B cell (primary cell): ENCODE measurements around the gene RASSF1.

Experiments
- EZH2 ChIP-seq: IDR thresholded peaks from 2 replicates; pipeline ENCODE4 v1.6.1; 2012; ENCODE audit warnings: borderline replicate concordance, low read depth, mild to moderate bottlenecking, moderate library complexity, low read length; ENCODE audit not compliant: insufficient read depth, poor library complexity, severe bottlenecking
- TF ChIP-seq, protein P1 (sequence below): fragments of 200-600 bp; IDR thresholded peaks from one replicate; pipeline ENCODE4 v1.8.0; 2022; ENCODE audit warnings: antibody characterized with exemption, mild to moderate bottlenecking

DNA sequence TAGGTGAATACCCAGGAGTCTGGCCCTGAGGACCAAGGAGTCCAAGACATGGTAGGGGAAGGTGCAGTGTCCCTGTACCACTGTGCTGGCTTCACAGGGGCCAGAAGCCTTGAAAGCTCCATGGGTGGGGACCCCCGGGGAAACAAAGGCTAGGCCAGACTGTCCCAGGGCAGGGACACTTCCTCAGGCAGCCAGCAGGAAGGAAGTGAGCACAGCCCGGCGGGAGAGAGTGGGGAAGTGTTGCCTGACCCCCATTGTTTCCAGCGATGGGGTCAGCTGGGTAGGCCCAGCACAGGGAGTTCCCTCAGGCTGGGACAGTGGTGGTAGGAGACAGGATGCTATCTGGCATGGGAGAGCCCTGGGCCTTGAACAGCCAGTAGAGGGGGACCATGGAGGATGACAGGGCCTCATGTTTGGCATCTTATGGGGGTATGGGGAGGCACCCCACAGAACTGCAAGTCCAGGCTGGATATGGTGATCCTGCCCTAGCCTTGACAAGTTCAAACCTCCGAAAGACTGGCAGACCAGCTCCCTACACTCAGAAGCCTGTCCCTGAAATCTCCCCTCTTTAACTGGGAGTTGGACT, 16.9 kb downstream of the RASSF1 start:
- TF ChIP-seq, protein P1, sequence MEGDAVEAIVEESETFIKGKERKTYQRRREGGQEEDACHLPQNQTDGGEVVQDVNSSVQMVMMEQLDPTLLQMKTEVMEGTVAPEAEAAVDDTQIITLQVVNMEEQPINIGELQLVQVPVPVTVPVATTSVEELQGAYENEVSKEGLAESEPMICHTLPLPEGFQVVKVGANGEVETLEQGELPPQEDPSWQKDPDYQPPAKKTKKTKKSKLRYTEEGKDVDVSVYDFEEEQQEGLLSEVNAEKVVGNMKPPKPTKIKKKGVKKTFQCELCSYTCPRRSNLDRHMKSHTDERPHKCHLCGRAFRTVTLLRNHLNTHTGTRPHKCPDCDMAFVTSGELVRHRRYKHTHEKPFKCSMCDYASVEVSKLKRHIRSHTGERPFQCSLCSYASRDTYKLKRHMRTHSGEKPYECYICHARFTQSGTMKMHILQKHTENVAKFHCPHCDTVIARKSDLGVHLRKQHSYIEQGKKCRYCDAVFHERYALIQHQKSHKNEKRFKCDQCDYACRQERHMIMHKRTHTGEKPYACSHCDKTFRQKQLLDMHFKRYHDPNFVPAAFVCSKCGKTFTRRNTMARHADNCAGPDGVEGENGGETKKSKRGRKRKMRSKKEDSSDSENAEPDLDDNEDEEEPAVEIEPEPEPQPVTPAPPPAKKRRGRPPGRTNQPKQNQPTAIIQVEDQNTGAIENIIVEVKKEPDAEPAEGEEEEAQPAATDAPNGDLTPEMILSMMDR, result no peak
- no peak for TF ChIP-seq EZH2
